ENCODE data around the gene CASD1.

- TF ChIP-seq CTCF (IDR thresholded peaks at IDR 0.05; ENCODE audit: low read depth, low read length) (no peak), EZH2phosphoT487 (IDR thresholded peaks at IDR 0.05; ENCODE audit: low read depth) (no peak)
These were observed 17.0 kb upstream of the CASD1 start for GRCh38 chr7:94492601-94493000.

Measured in OCI-LY3 (cell line).